Smooth muscle cell (in vitro differentiated cells): Measurements from ENCODE around the gene NUP43. TPM values are rescaled to one million over a fixed set of nuclear protein-coding genes. Genes with fewer than 3 reads are reported as not detected.

Experiments
- DNase-seq: peaks from one replicate; lab custom pipeline; 2025; ENCODE audit not compliant: unreplicated experiment; lab: John Stamatoyannopoulos, UW
- H2AFZ ChIP-seq: fragments of 200-600 bp; sonication (generic); 2 replicates; pipeline ENCODE4 v1.6.0; 2016; ENCODE audit warnings: antibody characterized with exemption, low read depth, mild to moderate bottlenecking
- H3F3A ChIP-seq: fragments of 200-600 bp; sonication (generic); 2 replicates; pipeline ENCODE4 v1.6.0; 2017; ENCODE audit warnings: antibody characterized with exemption, low read depth
- H3K27ac ChIP-seq: fragments of 200-600 bp; sonication (generic); 2 replicates; pipeline ENCODE4 v1.5.1; 2016; ENCODE audit warnings: low read depth, mild to moderate bottlenecking
- H3K27me3 ChIP-seq: fragments of 200-600 bp; sonication (generic); 2 replicates; pipeline ENCODE4 v1.6.1; 2016; ENCODE audit warnings: low read depth, mild to moderate bottlenecking
- H3K36me3 ChIP-seq: fragments of 200-600 bp; sonication (generic); 2 replicates; pipeline ENCODE4 v1.5.1; 2016; ENCODE audit warnings: low read depth
- H3K4me1 ChIP-seq: fragments of 200-600 bp; sonication (generic); 2 replicates; pipeline ENCODE4 v1.5.1; 2016; ENCODE audit warnings: low read depth
- H3K4me2 ChIP-seq: fragments of 200-600 bp; sonication (generic); 2 replicates; pipeline ENCODE4 v1.6.0; 2016; ENCODE audit warnings: mild to moderate bottlenecking
- H3K4me3 ChIP-seq: fragments of 200-600 bp; sonication (generic); 2 replicates; pipeline ENCODE4 v1.5.1; 2016; ENCODE audit warnings: mild to moderate bottlenecking
- H3K79me2 ChIP-seq: fragments of 200-600 bp; sonication (generic); 2 replicates; pipeline ENCODE4 v1.6.0; 2016; ENCODE audit warnings: low read depth, mild to moderate bottlenecking
- H3K9ac ChIP-seq: fragments of 200-600 bp; sonication (generic); 2 replicates; pipeline ENCODE4 v1.6.0; 2016; ENCODE audit warnings: low read depth
- H3K9me3 ChIP-seq: fragments of 200-600 bp; sonication (generic); replicated peaks from 2 replicates; pipeline ENCODE4 v1.5.1; 2016; ENCODE audit warnings: low read depth
- H4K20me1 ChIP-seq: fragments of 200-600 bp; sonication (generic); 2 replicates; pipeline ENCODE4 v1.6.0; 2016; ENCODE audit warnings: low read depth
- CTCF ChIP-seq: fragments of 200-600 bp; sonication (generic); IDR thresholded peaks from 2 replicates; pipeline ENCODE4 v1.5.1; 2017; ENCODE audit warnings: borderline replicate concordance, mild to moderate bottlenecking, antibody characterized with exemption; ENCODE audit not compliant: insufficient read depth, poor library complexity, severe bottlenecking
- WGBS: methylation state at CpG from one replicate; pipeline ENCODE4 v1.1.7; 2016; ENCODE audit warnings: low lambda C conversion rate; 5-methylcytosine and 5-hydroxymethylcytosine counted together
- polyA plus RNA-seq: library from polyadenylated mRNA; unstranded; fragments of >200 nt; fragmentation: Nextera tagmentation; extraction: Ambion mirVana; gene quantifications from 2 replicates; pipeline ENCODE4 v1.2.1, GENCODE V29; 2016
- total RNA-seq: library from RNA; depleted of rRNA; stranded (reverse); fragments of >200 nt; gene quantifications from 2 replicates; pipeline ENCODE4 v1.2.3, GENCODE V29; 2014

NUP43 gene
- total and polyA plus RNA-seq, 2 experiments from 2014 or later: 5.9 to 33.8 TPM

DNA sequence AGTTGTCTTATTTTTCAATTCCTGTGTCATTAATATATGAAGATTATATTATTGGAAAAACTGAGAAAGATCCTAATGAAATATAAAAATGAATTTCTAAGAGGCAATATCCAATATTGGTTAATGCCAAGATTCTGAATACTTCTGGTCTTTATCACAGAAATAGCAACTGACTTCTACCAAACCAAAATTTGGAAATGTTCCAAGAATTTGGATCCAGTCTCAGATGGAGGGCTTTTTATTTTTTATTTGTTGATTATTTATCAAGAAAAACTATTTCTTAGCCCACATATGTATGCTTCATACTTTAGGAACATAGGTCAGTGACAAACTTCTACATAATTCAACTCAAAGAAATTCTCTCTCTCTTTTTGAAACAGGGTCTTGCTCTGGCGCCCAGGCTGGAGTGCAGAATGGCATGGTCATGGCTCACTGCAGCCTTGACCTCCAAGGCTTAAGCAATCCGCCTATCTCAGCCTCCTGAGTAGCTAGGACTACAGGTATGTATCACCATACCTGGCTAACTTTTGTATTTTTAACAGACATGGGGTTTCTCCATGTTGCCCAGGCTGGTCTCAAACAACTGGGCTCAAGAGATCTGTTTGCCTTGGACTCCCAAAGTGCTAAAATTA is 13.1 kb downstream of the NUP43 start:
- TF ChIP-seq CTCF: no peak
- Histone ChIP-seq H3K4me3 (no peak overlapping the region), H3K9me3 (no peaks in the 10 kb centered on the region), H4K20me1 (no peaks in the 10 kb centered on the region), H3K27me3 (no peaks in the 10 kb centered on the region), H3K27ac (no peak overlapping the region), H3K79me2 (no peaks in the 10 kb centered on the region), H3K4me2 (no peak overlapping the region), H2AFZ (no peak overlapping the region), H3K36me3 (peaks cover 13% of the 10 kb centered on the region), H3F3A (peaks cover 15% of the 10 kb centered on the region), H3K9ac (no peak overlapping the region), H3K4me1 (no peaks in the 10 kb centered on the region)
- 98% methylated on average over 2 of the region's 2 CpGs for WGBS
- no peak for DNase-seq

GRCh38 chr6:149729824-149730223 is 16.5 kb downstream of the NUP43 start:
- no peak for TF ChIP-seq CTCF
- H3K9me3 ChIP-seq: no peaks in the 10 kb centered on the region
- H2AFZ ChIP-seq: no peak overlapping the region
- H3K9ac ChIP-seq: no peak overlapping the region
- peaks cover 8% of the 10 kb centered on the region for H3K36me3 ChIP-seq
- H3F3A ChIP-seq: peaks cover 15% of the 10 kb centered on the region
- H3K4me1 ChIP-seq: no peaks in the 10 kb centered on the region
- H4K20me1 ChIP-seq: no peaks in the 10 kb centered on the region
- no peak overlapping the region for H3K27ac ChIP-seq
- H3K79me2 ChIP-seq: no peaks in the 10 kb centered on the region
- H3K27me3 ChIP-seq: no peaks in the 10 kb centered on the region
- 97% methylated on average over 8 of the region's 8 CpGs for WGBS
- no peak overlapping the region for H3K4me2 ChIP-seq
- H3K4me3 ChIP-seq: no peak overlapping the region
- no peak for DNase-seq

- H3K27me3 ChIP-seq: no peaks in the 10 kb centered on the region
- H3K9me3 ChIP-seq: no peaks in the 10 kb centered on the region
- H3K36me3 ChIP-seq: peaks cover 6% of the 10 kb centered on the region
- no peak overlapping the region for H3K4me3 ChIP-seq
- DNase-seq: no peak
- H3K9ac ChIP-seq: no peak overlapping the region
- H2AFZ ChIP-seq: no peak overlapping the region
- H3K4me1 ChIP-seq: no peaks in the 10 kb centered on the region
- H3F3A ChIP-seq: peaks cover 15% of the 10 kb centered on the region
- no peaks in the 10 kb centered on the region for H4K20me1 ChIP-seq
- no peak overlapping the region for H3K27ac ChIP-seq
- TF ChIP-seq CTCF: no peak
- 62% methylated on average over 5 of the region's 5 CpGs for WGBS
- H3K4me2 ChIP-seq: no peak overlapping the region
- no peaks in the 10 kb centered on the region for H3K79me2 ChIP-seq
Observed at GRCh38 chr6:149728499-149729234, 17.7 kb downstream of the NUP43 start.
